ENCODE measurements around the gene NDC1. TPM values are rescaled to one million over a fixed set of nuclear protein-coding genes. Genes with fewer than 3 reads are reported as not detected.

The NDC1 gene
- total and polyA plus RNA-seq, 10 donors = 5.2 to 18.2 (median 9.0) TPM

- Histone ChIP-seq H3K27ac (no peak overlapping the region), H3K27me3 (replicated peaks in 1 of 7) (no peaks in the 10 kb centered on the region), H3K4me3 (no peak overlapping the region), H3K36me3 (peaks cover 0 to 100% (median 37%) of the 10 kb centered on the region in 6 donors), H3K4me1 (no peaks in the 10 kb centered on the region), H3K9me3 (no peaks in the 10 kb centered on the region)
- DNase-seq = no peak
- TF ChIP-seq POLR2A (IDR thresholded peaks at IDR 0.05) (no peak), POLR2AphosphoS5 (IDR thresholded peaks at IDR 0.05) (no peak)
- TF ChIP-seq, protein P1, sequence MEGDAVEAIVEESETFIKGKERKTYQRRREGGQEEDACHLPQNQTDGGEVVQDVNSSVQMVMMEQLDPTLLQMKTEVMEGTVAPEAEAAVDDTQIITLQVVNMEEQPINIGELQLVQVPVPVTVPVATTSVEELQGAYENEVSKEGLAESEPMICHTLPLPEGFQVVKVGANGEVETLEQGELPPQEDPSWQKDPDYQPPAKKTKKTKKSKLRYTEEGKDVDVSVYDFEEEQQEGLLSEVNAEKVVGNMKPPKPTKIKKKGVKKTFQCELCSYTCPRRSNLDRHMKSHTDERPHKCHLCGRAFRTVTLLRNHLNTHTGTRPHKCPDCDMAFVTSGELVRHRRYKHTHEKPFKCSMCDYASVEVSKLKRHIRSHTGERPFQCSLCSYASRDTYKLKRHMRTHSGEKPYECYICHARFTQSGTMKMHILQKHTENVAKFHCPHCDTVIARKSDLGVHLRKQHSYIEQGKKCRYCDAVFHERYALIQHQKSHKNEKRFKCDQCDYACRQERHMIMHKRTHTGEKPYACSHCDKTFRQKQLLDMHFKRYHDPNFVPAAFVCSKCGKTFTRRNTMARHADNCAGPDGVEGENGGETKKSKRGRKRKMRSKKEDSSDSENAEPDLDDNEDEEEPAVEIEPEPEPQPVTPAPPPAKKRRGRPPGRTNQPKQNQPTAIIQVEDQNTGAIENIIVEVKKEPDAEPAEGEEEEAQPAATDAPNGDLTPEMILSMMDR (IDR thresholded peaks at IDR 0.05 in 8 of 11, conservative IDR thresholded peaks at IDR 0.05 in 3 of 11) = no peak
- 91 to 97% (median 95%) methylated on average over 4 of the region's 4 CpGs for WGBS, 5 donors
- intact Hi-C loops (cut with DNase I; ENCODE audit: low total_unique reads) = no loop called here
Observed at GRCh38 chr1:53792806-53793205, 45.3 kb downstream of the NDC1 start.

GRCh38 chr1:53787655-53788054 is 50.4 kb downstream of the NDC1 start:
- no peak overlapping the region for H3K27ac ChIP-seq
- no peaks in the 10 kb centered on the region for H3K4me1 ChIP-seq
- H3K36me3 ChIP-seq = peaks cover 0 to 100% (median 41%) of the 10 kb centered on the region in 6 donors
- WGBS, 5 donors = 89 to 98% (median 96%) methylated on average over 3 of the region's 3 CpGs
- no peaks in the 10 kb centered on the region for H3K9me3 ChIP-seq
- intact Hi-C loops (cut with DNase I; ENCODE audit: low total_unique reads) = no loop called here
- H3K27me3 ChIP-seq (replicated peaks in 1 of 7) = no peaks in the 10 kb centered on the region
- H3K4me3 ChIP-seq = no peak overlapping the region
- no peak for DNase-seq
- TF ChIP-seq, protein P1 (IDR thresholded peaks at IDR 0.05 in 8 of 11, conservative IDR thresholded peaks at IDR 0.05 in 3 of 11) = no peak
- no peak for TF ChIP-seq POLR2A (IDR thresholded peaks at IDR 0.05)
- no peak for TF ChIP-seq POLR2AphosphoS5 (IDR thresholded peaks at IDR 0.05)

DNA sequence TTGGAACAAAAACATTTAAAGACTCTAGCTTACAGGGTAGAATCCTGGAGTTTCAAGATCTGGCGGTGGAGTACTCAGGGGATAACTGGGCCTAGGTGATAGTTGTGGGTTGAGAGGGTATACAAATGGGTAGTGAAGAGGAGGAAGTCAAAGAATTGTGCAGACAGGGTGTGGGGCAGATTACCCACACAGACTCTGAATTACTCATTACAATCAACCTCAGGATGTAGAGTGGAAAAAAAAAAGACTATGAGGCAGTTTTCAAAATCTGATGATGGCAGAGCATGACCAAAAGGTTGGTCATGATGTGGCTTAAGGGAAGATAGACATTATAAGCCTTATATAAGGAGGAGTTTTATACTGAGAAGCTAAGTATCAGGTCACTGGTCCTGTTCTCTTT is 55.0 kb downstream of the NDC1 start:
- 75 to 90% (median 79%) methylated on average over 1 of the region's 1 CpG for WGBS, 5 donors
- Histone ChIP-seq H3K9me3 (no peaks in the 10 kb centered on the region), H3K27me3 (replicated peaks in 1 of 7) (no peaks in the 10 kb centered on the region), H3K4me3 (no peak overlapping the region), H3K4me1 (no peaks in the 10 kb centered on the region), H3K27ac (no peak overlapping the region), H3K36me3 (peaks cover 0 to 100% (median 23%) of the 10 kb centered on the region in 6 donors)
- no peak for DNase-seq
- intact Hi-C loops (cut with DNase I; ENCODE audit: low total_unique reads) = no loop called here
- TF ChIP-seq POLR2A (IDR thresholded peaks at IDR 0.05) (no peak), POLR2AphosphoS5 (IDR thresholded peaks at IDR 0.05) (no peak)
- TF ChIP-seq, protein P1 (IDR thresholded peaks at IDR 0.05 in 8 of 11, conservative IDR thresholded peaks at IDR 0.05 in 3 of 11) = no peak

- no peaks in the 10 kb centered on the region for H3K4me1 ChIP-seq
- peaks cover 0 to 100% (median 19%) of the 10 kb centered on the region in 6 donors for H3K36me3 ChIP-seq
- no peak for DNase-seq
- H3K27ac ChIP-seq = no peak overlapping the region
- 83 to 95% (median 90%) methylated on average over 3 of the region's 3 CpGs for WGBS, 5 donors
- H3K9me3 ChIP-seq = no peaks in the 10 kb centered on the region
- no peaks in the 10 kb centered on the region for H3K27me3 ChIP-seq (replicated peaks in 1 of 7)
- H3K4me3 ChIP-seq = no peak overlapping the region
- TF ChIP-seq, protein P1 (IDR thresholded peaks at IDR 0.05 in 8 of 11, conservative IDR thresholded peaks at IDR 0.05 in 3 of 11) = no peak
- TF ChIP-seq POLR2A (IDR thresholded peaks at IDR 0.05) (no peak), POLR2AphosphoS5 (IDR thresholded peaks at IDR 0.05) (no peak)
- intact Hi-C loops (cut with DNase I; ENCODE audit: low total_unique reads) = no loop called here
Observed at GRCh38 chr1:53781654-53782053, 56.4 kb downstream of the NDC1 start.

Data from spleen (tissue), 11 donors.